HEK293 (cell line): ENCODE results near the gene TCAF1.

Experiments
- CTCF ChIA-PET: fragments of 350-600 bp; formaldehyde crosslinking; extraction: SDS; loops from one replicate; lab custom pipeline; 2021; ENCODE audit warnings: antibody characterized with exemption; lab: Yijun Ruan, JAX
- POLR2A ChIA-PET: fragments of 300-600 bp; formaldehyde crosslinking; extraction: SDS; loops from one replicate; lab custom pipeline; 2020; ENCODE audit warnings: antibody characterized with exemption, inconsistent platforms; lab: Yijun Ruan, JAX
- H3K27ac ChIP-seq: fragments of 200-500 bp; sonication (Bioruptor generic); 2 replicates; pipeline ENCODE4 v1.5.1; 2014; ENCODE audit warnings: low read depth, low read length, control low read depth, inconsistent platforms; ENCODE audit errors: extremely low read depth
- H3K36me3 ChIP-seq, 2 experiments: fragments of 200-500 bp in 1 of 2; sonication (Bioruptor generic) in 1 of 2; 1 replicate in 1 of 2; 2 replicates in 1 of 2; pipeline ENCODE4 v1.5.1; 2014 to 2017; ENCODE audit warnings: inconsistent platforms in 2 of 2, low read length in 2 of 2; ENCODE audit not compliant: control insufficient read depth in 2 of 2, insufficient read depth in 1 of 2
- H3K4me1 ChIP-seq: fragments of 200-500 bp; sonication (Bioruptor generic); 2 replicates; pipeline ENCODE4 v1.5.1; 2014; ENCODE audit warnings: mild to moderate bottlenecking, low read length, inconsistent platforms; ENCODE audit not compliant: control insufficient read depth, insufficient read depth
- H3K4me3 ChIP-seq: 2 replicates; pipeline ENCODE4 v1.5.1; 2011; ENCODE audit warnings: low read depth, mild to moderate bottlenecking, control low read depth, low read length, moderate library complexity
- H3K9me3 ChIP-seq: fragments of 200-500 bp; sonication (Bioruptor generic); 2 replicates; pipeline ENCODE4 v1.5.1; 2014; ENCODE audit warnings: low read depth, low read length, inconsistent platforms; ENCODE audit not compliant: control insufficient read depth, insufficient read depth
- ATF2 ChIP-seq: fragments of 450-650 bp; formaldehyde crosslinking; IDR thresholded peaks from 2 replicates; pipeline ENCODE4 v1.5.1; 2016; ENCODE audit warnings: missing biosample characterization, missing genetic modification characterization, low read depth
- ZBTB49 ChIP-seq: fragments of 450-650 bp; formaldehyde crosslinking; IDR thresholded peaks from 2 replicates; pipeline ENCODE4 v1.5.1; 2016; ENCODE audit warnings: missing biosample characterization, missing genetic modification characterization, low read depth
- ZNF133 ChIP-seq: fragments of 450-650 bp; formaldehyde crosslinking; IDR thresholded peaks from 2 replicates; pipeline ENCODE4 v1.5.1; 2016; ENCODE audit warnings: missing biosample characterization, missing genetic modification characterization
- ZNF148 ChIP-seq: fragments of 450-650 bp; formaldehyde crosslinking; IDR thresholded peaks from 2 replicates; pipeline ENCODE4 v1.5.0; 2017; ENCODE audit warnings: missing biosample characterization, missing genetic modification characterization, borderline replicate concordance
- ZNF16 ChIP-seq: fragments of 450-650 bp; formaldehyde crosslinking; IDR thresholded peaks from 2 replicates; pipeline ENCODE4 v1.5.1; 2016; ENCODE audit warnings: low read depth, missing biosample characterization, missing genetic modification characterization
- ZNF596 ChIP-seq: fragments of 450-650 bp; IDR thresholded peaks from 2 replicates; pipeline ENCODE4 v1.5.0; 2018; ENCODE audit warnings: missing biosample characterization, mild to moderate bottlenecking, missing genetic modification characterization, moderate library complexity
- ZNF660 ChIP-seq: fragments of 450-650 bp; IDR thresholded peaks from 2 replicates; pipeline ENCODE4 v1.5.1; 2018; ENCODE audit warnings: missing biosample characterization, mild to moderate bottlenecking, missing genetic modification characterization
- ZSCAN4 ChIP-seq: fragments of 450-650 bp; formaldehyde crosslinking; IDR thresholded peaks from 2 replicates; pipeline ENCODE4 v1.5.1; 2017; ENCODE audit warnings: missing biosample characterization, missing genetic modification characterization
- TF ChIP-seq, protein P1 (sequence below): fragments of 450-650 bp; formaldehyde crosslinking; IDR thresholded peaks from 2 replicates; pipeline ENCODE4 v1.5.1; 2016; ENCODE audit warnings: missing biosample characterization, missing genetic modification characterization

Gene TCAF1

GRCh38 chr7:143945423-143945822, 43.4 kb upstream of the TCAF1 start:
- TF ChIP-seq ZNF133 = no peak
- TF ChIP-seq ATF2 (tag by site-specific recombination) = peak; percentile 39; the same call in 1 of the 2 replicates
- Histone ChIP-seq H3K4me1 (no peaks in the 10 kb centered on the region), H3K9me3 (no peaks in the 10 kb centered on the region), H3K27ac (no peak overlapping the region), H3K4me3 (no peak overlapping the region), H3K36me3 (no peaks in the 10 kb centered on the region)
- ChIA-PET POLR2A (no interaction called here), CTCF (no interaction called here)

DNA sequence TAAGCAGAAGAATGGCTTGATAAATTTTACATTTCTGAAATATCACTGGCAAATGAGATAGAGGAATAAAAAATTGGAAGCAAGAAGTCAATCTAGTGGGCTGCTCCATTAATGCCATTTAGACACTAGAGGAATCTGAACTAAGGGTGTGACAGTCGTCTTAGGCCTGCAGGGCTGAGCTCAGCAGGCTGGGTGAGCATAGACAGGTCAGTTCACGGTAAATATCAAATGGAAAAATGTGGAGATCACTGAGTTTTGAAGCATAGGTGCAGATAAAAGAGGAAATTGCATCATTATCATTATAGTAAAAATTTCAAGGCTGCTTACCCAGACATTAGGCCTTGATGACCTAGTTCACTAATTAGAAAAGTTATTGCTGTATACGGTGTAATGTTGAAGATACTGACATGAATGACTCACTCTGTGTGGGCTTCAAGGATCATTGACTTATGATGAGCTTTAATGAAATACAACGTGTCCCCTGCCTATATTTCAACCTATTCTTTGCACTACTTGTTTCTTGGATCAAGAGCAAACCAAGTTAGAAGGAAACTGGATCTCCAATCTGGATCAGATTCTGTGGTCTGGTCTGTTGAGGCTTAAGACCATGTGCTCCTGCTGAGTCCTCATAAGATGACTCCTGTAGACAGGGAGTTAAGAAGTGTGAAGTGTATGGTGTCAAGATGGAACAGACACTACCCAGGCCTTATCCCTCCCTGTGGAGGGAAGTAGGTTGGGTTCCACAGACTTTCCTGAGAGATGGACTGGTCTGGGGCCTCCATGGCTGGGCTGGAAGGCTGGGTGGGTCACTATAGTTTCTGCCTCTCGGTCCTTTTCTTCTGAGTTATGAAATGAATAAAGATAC, 36.6 kb upstream of the TCAF1 start:
- POLR2A ChIA-PET = no interaction called here
- TF ChIP-seq ZBTB49 (tag by site-specific recombination) (no peak), ZSCAN4 (tag by site-specific recombination) (no peak), ZNF148 (no peak), ZNF660 (tag by site-specific recombination) (no peak), ZNF596 (tag by site-specific recombination) (no peak), ZNF16 (no peak)
- TF ChIP-seq, protein P1, sequence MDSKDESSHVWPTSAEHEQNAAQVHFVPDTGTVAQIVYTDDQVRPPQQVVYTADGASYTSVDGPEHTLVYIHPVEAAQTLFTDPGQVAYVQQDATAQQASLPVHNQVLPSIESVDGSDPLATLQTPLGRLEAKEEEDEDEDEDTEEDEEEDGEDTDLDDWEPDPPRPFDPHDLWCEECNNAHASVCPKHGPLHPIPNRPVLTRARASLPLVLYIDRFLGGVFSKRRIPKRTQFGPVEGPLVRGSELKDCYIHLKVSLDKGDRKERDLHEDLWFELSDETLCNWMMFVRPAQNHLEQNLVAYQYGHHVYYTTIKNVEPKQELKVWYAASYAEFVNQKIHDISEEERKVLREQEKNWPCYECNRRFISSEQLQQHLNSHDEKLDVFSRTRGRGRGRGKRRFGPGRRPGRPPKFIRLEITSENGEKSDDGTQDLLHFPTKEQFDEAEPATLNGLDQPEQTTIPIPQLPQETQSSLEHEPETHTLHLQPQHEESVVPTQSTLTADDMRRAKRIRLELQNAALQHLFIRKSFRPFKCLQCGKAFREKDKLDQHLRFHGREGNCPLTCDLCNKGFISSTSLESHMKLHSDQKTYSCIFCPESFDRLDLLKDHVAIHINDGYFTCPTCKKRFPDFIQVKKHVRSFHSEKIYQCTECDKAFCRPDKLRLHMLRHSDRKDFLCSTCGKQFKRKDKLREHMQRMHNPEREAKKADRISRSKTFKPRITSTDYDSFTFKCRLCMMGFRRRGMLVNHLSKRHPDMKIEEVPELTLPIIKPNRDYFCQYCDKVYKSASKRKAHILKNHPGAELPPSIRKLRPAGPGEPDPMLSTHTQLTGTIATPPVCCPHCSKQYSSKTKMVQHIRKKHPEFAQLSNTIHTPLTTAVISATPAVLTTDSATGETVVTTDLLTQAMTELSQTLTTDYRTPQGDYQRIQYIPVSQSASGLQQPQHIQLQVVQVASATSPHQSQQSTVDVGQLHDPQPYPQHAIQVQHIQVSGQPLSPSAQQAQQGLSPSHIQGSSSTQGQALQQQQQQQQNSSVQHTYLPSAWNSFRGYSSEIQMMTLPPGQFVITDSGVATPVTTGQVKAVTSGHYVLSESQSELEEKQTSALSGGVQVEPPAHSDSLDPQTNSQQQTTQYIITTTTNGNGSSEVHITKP = no peak
- CTCF ChIA-PET = no interaction called here
- H3K4me3 ChIP-seq = no peak overlapping the region
- H3K36me3 ChIP-seq = no peaks in the 10 kb centered on the region
- H3K27ac ChIP-seq = no peak overlapping the region
- H3K9me3 ChIP-seq = no peaks in the 10 kb centered on the region
- H3K4me1 ChIP-seq = no peaks in the 10 kb centered on the region
